Ishikawa (cell line): Measurements from ENCODE around the gene PRKCB.

ENCODE experiments used
- CEBPB ChIP-seq: IDR thresholded peaks from 2 replicates; pipeline ENCODE4 v1.6.1; 2012
- CREB1 ChIP-seq: IDR thresholded peaks from 2 replicates; pipeline ENCODE4 v1.6.1; 2012; ENCODE audit warnings: low read depth
- EGR1 ChIP-seq: IDR thresholded peaks from 2 replicates; pipeline ENCODE4 v1.6.1; 2012
- EP300 ChIP-seq: IDR thresholded peaks from 2 replicates; pipeline ENCODE4 v1.6.1; 2012; ENCODE audit warnings: borderline replicate concordance
- FOXM1 ChIP-seq: IDR thresholded peaks from 2 replicates; pipeline ENCODE4 v1.6.1; 2012; ENCODE audit warnings: low read depth, borderline replicate concordance
- NFIC ChIP-seq: IDR thresholded peaks from 2 replicates; pipeline ENCODE4 v1.6.1; 2012
- RAD21 ChIP-seq: IDR thresholded peaks from 2 replicates; pipeline ENCODE4 v1.6.1; 2012; ENCODE audit warnings: low read depth
- TAF1 ChIP-seq: IDR thresholded peaks from 2 replicates; pipeline ENCODE4 v1.6.1; 2012; ENCODE audit warnings: low read depth, mild to moderate bottlenecking
- TCF12 ChIP-seq: IDR thresholded peaks from 2 replicates; pipeline ENCODE4 v1.6.1; 2012; ENCODE audit warnings: low read depth
- TEAD4 ChIP-seq: IDR thresholded peaks from 2 replicates; pipeline ENCODE4 v1.6.1; 2012
- YY1 ChIP-seq: IDR thresholded peaks from 2 replicates; pipeline ENCODE4 v1.6.1; 2012; ENCODE audit warnings: low read depth
- ZBTB7A ChIP-seq: IDR thresholded peaks from 2 replicates; pipeline ENCODE4 v1.6.1; 2012; ENCODE audit warnings: low read depth
- TF ChIP-seq, protein P1 (sequence below): IDR thresholded peaks from 2 replicates; pipeline ENCODE4 v1.6.1; 2012
- TF ChIP-seq, protein P2 (sequence below): IDR thresholded peaks from 2 replicates; pipeline ENCODE4 v1.6.1; 2012
- TF ChIP-seq, protein P3 (sequence below): IDR thresholded peaks from 2 replicates; pipeline ENCODE4 v1.6.1; 2012; ENCODE audit warnings: low read depth, mild to moderate bottlenecking

Gene PRKCB

DNA sequence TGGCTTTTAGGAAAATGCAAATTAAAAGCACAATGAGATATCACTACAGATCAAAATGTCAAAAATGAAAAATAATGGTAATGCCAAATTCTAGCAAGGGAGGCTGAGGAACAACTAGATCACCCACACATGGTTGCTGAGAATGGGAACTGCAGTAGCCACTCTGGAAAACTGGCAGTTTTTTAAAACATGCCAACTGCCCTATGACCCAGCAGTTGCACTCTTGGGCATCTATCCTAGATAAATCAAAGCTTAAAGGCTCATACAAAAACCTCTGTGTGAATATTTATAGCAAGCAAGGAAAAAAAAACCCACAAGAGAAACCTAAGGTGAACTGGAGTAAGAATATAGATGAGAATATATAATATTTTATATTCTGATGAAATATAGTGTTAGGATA, 104.3 kb downstream of the PRKCB start:
- TF ChIP-seq, protein P1, sequence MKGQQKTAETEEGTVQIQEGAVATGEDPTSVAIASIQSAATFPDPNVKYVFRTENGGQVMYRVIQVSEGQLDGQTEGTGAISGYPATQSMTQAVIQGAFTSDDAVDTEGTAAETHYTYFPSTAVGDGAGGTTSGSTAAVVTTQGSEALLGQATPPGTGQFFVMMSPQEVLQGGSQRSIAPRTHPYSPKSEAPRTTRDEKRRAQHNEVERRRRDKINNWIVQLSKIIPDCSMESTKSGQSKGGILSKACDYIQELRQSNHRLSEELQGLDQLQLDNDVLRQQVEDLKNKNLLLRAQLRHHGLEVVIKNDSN = no peak
- TF ChIP-seq TAF1 (no peak), CREB1 (no peak), EGR1 (no peak)
- TF ChIP-seq, protein P2, sequence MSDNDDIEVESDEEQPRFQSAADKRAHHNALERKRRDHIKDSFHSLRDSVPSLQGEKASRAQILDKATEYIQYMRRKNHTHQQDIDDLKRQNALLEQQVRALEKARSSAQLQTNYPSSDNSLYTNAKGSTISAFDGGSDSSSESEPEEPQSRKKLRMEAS = no peak

- TF ChIP-seq FOXM1 = no peak
- TF ChIP-seq, protein P3, sequence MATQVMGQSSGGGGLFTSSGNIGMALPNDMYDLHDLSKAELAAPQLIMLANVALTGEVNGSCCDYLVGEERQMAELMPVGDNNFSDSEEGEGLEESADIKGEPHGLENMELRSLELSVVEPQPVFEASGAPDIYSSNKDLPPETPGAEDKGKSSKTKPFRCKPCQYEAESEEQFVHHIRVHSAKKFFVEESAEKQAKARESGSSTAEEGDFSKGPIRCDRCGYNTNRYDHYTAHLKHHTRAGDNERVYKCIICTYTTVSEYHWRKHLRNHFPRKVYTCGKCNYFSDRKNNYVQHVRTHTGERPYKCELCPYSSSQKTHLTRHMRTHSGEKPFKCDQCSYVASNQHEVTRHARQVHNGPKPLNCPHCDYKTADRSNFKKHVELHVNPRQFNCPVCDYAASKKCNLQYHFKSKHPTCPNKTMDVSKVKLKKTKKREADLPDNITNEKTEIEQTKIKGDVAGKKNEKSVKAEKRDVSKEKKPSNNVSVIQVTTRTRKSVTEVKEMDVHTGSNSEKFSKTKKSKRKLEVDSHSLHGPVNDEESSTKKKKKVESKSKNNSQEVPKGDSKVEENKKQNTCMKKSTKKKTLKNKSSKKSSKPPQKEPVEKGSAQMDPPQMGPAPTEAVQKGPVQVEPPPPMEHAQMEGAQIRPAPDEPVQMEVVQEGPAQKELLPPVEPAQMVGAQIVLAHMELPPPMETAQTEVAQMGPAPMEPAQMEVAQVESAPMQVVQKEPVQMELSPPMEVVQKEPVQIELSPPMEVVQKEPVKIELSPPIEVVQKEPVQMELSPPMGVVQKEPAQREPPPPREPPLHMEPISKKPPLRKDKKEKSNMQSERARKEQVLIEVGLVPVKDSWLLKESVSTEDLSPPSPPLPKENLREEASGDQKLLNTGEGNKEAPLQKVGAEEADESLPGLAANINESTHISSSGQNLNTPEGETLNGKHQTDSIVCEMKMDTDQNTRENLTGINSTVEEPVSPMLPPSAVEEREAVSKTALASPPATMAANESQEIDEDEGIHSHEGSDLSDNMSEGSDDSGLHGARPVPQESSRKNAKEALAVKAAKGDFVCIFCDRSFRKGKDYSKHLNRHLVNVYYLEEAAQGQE = no peak
- no peak for TF ChIP-seq ZBTB7A
- TF ChIP-seq EP300 = no peak
- TF ChIP-seq, protein P2 = no peak
- TF ChIP-seq RAD21 = no peak
- TF ChIP-seq NFIC = no peak
- no peak for TF ChIP-seq TCF12
- no peak for TF ChIP-seq EGR1
- no peak for TF ChIP-seq CREB1
- TF ChIP-seq, protein P1 = no peak
- TF ChIP-seq TEAD4 = no peak
- TF ChIP-seq TAF1 = no peak
- TF ChIP-seq CEBPB = no peak
- no peak for TF ChIP-seq YY1
Measured at GRCh38 chr16:23941025-23941424, 105.2 kb downstream of the PRKCB start.

- TF ChIP-seq, protein P1 = no peak
- TF ChIP-seq TEAD4 (no peak), CEBPB (no peak), ZBTB7A (no peak), EGR1 (no peak), TAF1 (no peak), EP300 (no peak), TCF12 (no peak)
- TF ChIP-seq, protein P3 = no peak
- TF ChIP-seq, protein P2 = no peak
Measured at GRCh38 chr16:23941963-23942564, 106.3 kb downstream of the PRKCB start.

DNA sequence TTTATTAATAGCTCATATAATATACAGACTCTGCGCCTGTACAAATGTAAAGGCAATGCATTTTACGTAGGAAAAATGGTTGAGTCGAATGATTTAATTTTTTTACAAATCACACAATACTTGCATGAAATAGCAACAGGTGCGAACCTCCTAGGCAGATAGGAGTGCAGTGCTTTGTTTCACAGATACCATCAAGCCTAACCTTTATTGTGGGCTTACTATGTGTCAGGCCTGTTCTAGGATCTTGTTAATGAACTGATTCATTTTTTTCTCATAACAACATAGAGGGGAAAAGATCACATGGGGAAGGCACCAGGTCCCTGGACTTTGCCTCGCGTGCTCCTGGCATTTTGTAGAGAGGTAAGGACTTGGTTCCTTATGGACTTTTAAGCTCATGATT, 107.8 kb downstream of the PRKCB start:
- TF ChIP-seq TCF12 (no peak), FOXM1 (no peak), CREB1 (no peak), EGR1 (no peak), TEAD4 (no peak), NFIC (no peak)
- TF ChIP-seq, protein P1 = no peak
- TF ChIP-seq, protein P3 = no peak
